WTC11 (cell line): ENCODE data around the gene LRFN2. TPM values are rescaled to one million over a fixed set of nuclear protein-coding genes. Genes with fewer than 3 reads are reported as not detected.

ENCODE experiments used
- ATAC-seq: fragments of 200-7000 bp; cut with Tn5 transposase; 2 replicates; pipeline ENCODE4 v1.10.0; 2021; ENCODE audit warnings: mild to moderate bottlenecking, moderate library complexity
- CTCF ChIA-PET: fragments of 300-600 bp; sonication (Branson Sonifier 250); formaldehyde crosslinking; loops from one replicate; lab custom pipeline; 2021; ENCODE audit warnings: antibody characterized with exemption; lab: Charles Lee
- POLR2A ChIA-PET: fragments of 350-600 bp; sonication (Branson Sonifier 250); formaldehyde crosslinking; loops from one replicate; lab custom pipeline; 2021; ENCODE audit warnings: antibody characterized with exemption; lab: Charles Lee
- DNase-seq: peaks from one replicate; pipeline ENCODE4 v3.0.0; 2021; ENCODE audit warnings: low spot score
- H3K27ac Mint-ChIP-seq: 2 replicates; pipeline ENCODE4 v1.8.0; 2021; ENCODE audit warnings: mixed read lengths
- H3K27me3 Mint-ChIP-seq: 2 replicates; pipeline ENCODE4 v1.8.0; 2021; ENCODE audit warnings: low read depth, mild to moderate bottlenecking, moderate library complexity, mixed read lengths
- H3K36me3 Mint-ChIP-seq: 2 replicates; pipeline ENCODE4 v1.8.0; 2021; ENCODE audit warnings: mixed read lengths
- H3K4me1 Mint-ChIP-seq: 2 replicates; pipeline ENCODE4 v1.8.0; 2022; ENCODE audit warnings: mixed read lengths
- H3K4me3 Mint-ChIP-seq: 2 replicates; pipeline ENCODE4 v1.8.0; 2021; ENCODE audit warnings: mild to moderate bottlenecking, moderate library complexity, mixed read lengths
- H3K9me3 Mint-ChIP-seq: 2 replicates; pipeline ENCODE4 v1.8.0; 2021; ENCODE audit warnings: mixed read lengths
- AFF4 ChIP-seq: sonication (generic); formaldehyde crosslinking; IDR thresholded peaks from 2 replicates; pipeline ENCODE4 v1.8.1; 2023; ENCODE audit warnings: mild to moderate bottlenecking, missing genetic modification reagents, borderline replicate concordance
- AR ChIP-seq: fragments of 250-450 bp; sonication (Bioruptor Pico); IDR thresholded peaks from 2 replicates; pipeline ENCODE4 v1.9.0; 2021; ENCODE audit warnings: mild to moderate bottlenecking
- ATF6 ChIP-seq: sonication (generic); formaldehyde crosslinking; IDR thresholded peaks from 2 replicates; pipeline ENCODE4 v1.8.1; 2023; ENCODE audit warnings: mild to moderate bottlenecking, missing genetic modification reagents
- CREB1 ChIP-seq: sonication (generic); formaldehyde crosslinking; IDR thresholded peaks from 2 replicates; pipeline ENCODE4 v1.8.0; 2023; ENCODE audit warnings: mild to moderate bottlenecking, missing genetic modification reagents
- EMX1 ChIP-seq: fragments of 250-450 bp; sonication (Bioruptor Pico); IDR thresholded peaks from 2 replicates; pipeline ENCODE4 v1.8.0; 2021; ENCODE audit warnings: mild to moderate bottlenecking
- FOXJ3 ChIP-seq: sonication (generic); formaldehyde crosslinking; IDR thresholded peaks from 2 replicates; pipeline ENCODE4 v1.9.0; 2021; ENCODE audit warnings: missing genetic modification reagents, mild to moderate bottlenecking, borderline replicate concordance
- MXD4 ChIP-seq: fragments of 250-450 bp; sonication (Bioruptor Pico); IDR thresholded peaks from 2 replicates; pipeline ENCODE4 v1.8.0; 2021; ENCODE audit warnings: mild to moderate bottlenecking, moderate library complexity, borderline replicate concordance
- NR2C2 ChIP-seq: sonication (generic); formaldehyde crosslinking; IDR thresholded peaks from 2 replicates; pipeline ENCODE4 v1.8.0; 2022; ENCODE audit warnings: mild to moderate bottlenecking, missing genetic modification reagents
- OVOL2 ChIP-seq: fragments of 250-450 bp; sonication (Bioruptor Pico); IDR thresholded peaks from 2 replicates; pipeline ENCODE4 v1.9.0; 2021; ENCODE audit warnings: mild to moderate bottlenecking, borderline replicate concordance
- PRDM15 ChIP-seq: sonication (generic); formaldehyde crosslinking; IDR thresholded peaks from 2 replicates; pipeline ENCODE4 v1.8.0; 2022; ENCODE audit warnings: missing genetic modification reagents
- PRRX2 ChIP-seq: fragments of 250-450 bp; sonication (Bioruptor Pico); IDR thresholded peaks from 2 replicates; pipeline ENCODE4 v1.8.0; 2021; ENCODE audit warnings: mild to moderate bottlenecking
- SMAD4 ChIP-seq: sonication (generic); formaldehyde crosslinking; IDR thresholded peaks from 2 replicates; pipeline ENCODE4 v1.8.0; 2022; ENCODE audit warnings: mild to moderate bottlenecking, missing genetic modification reagents
- SP1 ChIP-seq: sonication (generic); formaldehyde crosslinking; conservative IDR thresholded peaks from 2 replicates; pipeline ENCODE4 v1.8.1; 2022; ENCODE audit warnings: missing genetic modification reagents
- ZBTB43 ChIP-seq: sonication (generic); formaldehyde crosslinking; IDR thresholded peaks from 2 replicates; pipeline ENCODE4 v1.8.1; 2023; ENCODE audit warnings: mild to moderate bottlenecking, missing genetic modification reagents
- total RNA-seq: library from RNA; stranded (reverse); gene quantifications from 3 replicates; pipeline ENCODE4 v1.2.3, GENCODE V29; 2021
- TF ChIP-seq, protein P1 (sequence below): sonication (generic); formaldehyde crosslinking; IDR thresholded peaks from 2 replicates; pipeline ENCODE4 v1.8.0; 2023; ENCODE audit warnings: missing genetic modification reagents
- TF ChIP-seq, protein P2 (sequence below): sonication (generic); formaldehyde crosslinking; IDR thresholded peaks from 2 replicates; pipeline ENCODE4 v1.8.1; 2022; ENCODE audit warnings: low read depth, mild to moderate bottlenecking, moderate library complexity, missing genetic modification reagents, borderline replicate concordance

Gene LRFN2
- total RNA-seq, 1 experiment from 2014 or later = 1.6 TPM

- Mint-ChIP-seq H3K4me1 (peaks cover 29% of the 10 kb centered on the region), H3K4me3 (no peak overlapping the region), H3K36me3 (no peaks in the 10 kb centered on the region), H3K27ac (no peak overlapping the region), H3K27me3 (peaks cover 5% of the 10 kb centered on the region; the same call in 1 of the 2 replicates), H3K9me3 (no peaks in the 10 kb centered on the region)
- ATAC-seq (no peak), DNase-seq (no peak)
- CTCF ChIA-PET = interaction anchor here (2.0 kb wide), 1 partner anchor 85 kb away, joined by 7 read pairs; no protein-coding TSS in a partner anchor
- POLR2A ChIA-PET = no interaction called here
- TF ChIP-seq SMAD4 (CRISPR knock-in tag) (no peak), ATF6 (no peak), OVOL2 (CRISPR knock-in tag) (no peak), NR2C2 (CRISPR knock-in tag) (no peak), SP1 (CRISPR knock-in tag) (no peak), MXD4 (no peak), AR (no peak), ZBTB43 (CRISPR knock-in tag) (no peak), AFF4 (CRISPR knock-in tag) (no peak), FOXJ3 (no peak), EMX1 (CRISPR knock-in tag) (no peak), PRRX2 (CRISPR knock-in tag) (no peak), PRDM15 (CRISPR knock-in tag) (no peak), CREB1 (CRISPR knock-in tag) (no peak)
- TF ChIP-seq, protein P1, sequence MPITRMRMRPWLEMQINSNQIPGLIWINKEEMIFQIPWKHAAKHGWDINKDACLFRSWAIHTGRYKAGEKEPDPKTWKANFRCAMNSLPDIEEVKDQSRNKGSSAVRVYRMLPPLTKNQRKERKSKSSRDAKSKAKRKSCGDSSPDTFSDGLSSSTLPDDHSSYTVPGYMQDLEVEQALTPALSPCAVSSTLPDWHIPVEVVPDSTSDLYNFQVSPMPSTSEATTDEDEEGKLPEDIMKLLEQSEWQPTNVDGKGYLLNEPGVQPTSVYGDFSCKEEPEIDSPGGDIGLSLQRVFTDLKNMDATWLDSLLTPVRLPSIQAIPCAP = no peak
- TF ChIP-seq, protein P2, sequence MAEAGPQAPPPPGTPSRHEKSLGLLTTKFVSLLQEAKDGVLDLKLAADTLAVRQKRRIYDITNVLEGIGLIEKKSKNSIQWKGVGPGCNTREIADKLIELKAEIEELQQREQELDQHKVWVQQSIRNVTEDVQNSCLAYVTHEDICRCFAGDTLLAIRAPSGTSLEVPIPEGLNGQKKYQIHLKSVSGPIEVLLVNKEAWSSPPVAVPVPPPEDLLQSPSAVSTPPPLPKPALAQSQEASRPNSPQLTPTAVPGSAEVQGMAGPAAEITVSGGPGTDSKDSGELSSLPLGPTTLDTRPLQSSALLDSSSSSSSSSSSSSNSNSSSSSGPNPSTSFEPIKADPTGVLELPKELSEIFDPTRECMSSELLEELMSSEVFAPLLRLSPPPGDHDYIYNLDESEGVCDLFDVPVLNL (CRISPR knock-in tag) = no peak
Observed at GRCh38 chr6:40413239-40413638, 173.9 kb downstream of the LRFN2 start.
